NCI-H748 treated with DMSO at 0.1 percent for 48 hours (cell line): ENCODE results near the gene OR7C1.
"Not testable (repeated sequence)": the region's sequence is repeated elsewhere in the genome, so short reads cannot be mapped to it uniquely, and the experiment has no call there.

Source experiments
- DNase-seq: peaks from one replicate; lab custom pipeline; 2025; lab: John Stamatoyannopoulos, UW

The OR7C1 gene

DNA sequence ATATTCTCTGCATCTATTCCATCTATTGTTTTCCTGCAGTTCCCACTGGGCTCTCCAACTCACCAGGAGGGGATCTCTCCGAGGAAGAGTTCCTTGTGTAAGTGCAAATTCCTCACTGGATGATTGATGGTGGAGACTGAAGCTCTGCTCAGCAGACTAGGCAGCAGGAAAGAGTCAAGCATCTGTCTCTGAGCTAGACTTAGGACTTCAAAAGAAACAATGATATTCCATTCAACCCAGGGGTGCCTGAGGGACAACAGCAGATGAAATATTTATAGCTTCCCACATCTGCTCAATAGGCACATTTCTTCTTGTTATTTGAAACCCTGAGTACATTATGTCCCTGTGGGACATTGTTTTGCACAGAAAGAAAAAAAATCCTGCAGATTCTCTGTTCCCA lies at the start of gene OR7C1, which contains the start of gene OR7A5:
OR7C1 (minus strand) TSS at position 175 of the 400 bp plus-strand sequence. CDS start 35,049 bp downstream, outside the sequence.
OR7A5 (minus strand) TSS at position 175 of the 400 bp plus-strand sequence. CDS start 6,944 bp downstream, outside the sequence.
- DNase-seq = no peak

DNA sequence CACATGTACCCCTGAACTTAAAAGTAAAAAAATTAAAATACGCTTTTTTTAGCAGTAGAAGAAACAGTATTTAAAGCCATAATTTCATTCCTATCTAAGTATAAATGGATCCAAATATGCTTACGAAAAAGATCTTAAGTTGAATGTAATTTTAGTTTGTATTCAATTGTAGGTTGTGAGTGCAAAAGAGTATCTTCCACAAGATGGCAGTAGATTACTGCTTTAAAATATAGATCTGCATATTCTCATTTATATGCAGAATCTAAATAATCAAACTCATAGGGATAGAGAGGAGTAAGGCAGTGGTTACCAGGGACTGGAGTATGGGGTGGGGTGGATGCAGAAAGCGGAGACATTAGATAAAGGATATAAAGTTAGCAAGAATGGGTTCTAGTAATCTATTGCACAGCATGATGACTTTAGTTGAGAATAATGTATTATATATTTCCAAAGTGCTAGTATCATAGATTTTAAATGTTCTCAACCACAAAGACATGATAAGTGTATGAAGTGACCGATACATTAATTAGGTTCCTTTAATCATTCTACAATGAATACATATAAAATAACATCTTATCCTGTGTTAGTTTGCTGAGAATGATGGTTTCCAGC lies 36.7 kb upstream of the OR7C1 start:
- DNase-seq = no peak

DNA sequence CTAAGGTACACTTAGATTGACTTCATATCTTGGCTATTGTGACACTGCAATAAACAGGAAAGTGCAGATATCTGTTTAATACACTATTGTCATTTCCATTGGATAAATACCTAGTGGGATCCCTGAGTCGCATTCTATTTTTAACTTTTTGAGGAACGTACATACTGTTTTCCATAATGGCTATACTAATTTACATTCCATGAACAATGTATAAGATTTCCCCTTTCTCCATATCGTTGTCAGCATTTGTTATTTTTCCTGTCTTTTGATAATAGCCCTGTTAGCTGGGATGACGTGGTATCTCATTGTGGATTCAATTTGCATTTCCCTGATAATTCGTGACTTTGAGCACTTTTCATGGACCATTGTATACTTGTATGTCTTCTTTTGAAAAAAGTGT lies 33.5 kb upstream of the OR7C1 start:
- no peak for DNase-seq

DNA sequence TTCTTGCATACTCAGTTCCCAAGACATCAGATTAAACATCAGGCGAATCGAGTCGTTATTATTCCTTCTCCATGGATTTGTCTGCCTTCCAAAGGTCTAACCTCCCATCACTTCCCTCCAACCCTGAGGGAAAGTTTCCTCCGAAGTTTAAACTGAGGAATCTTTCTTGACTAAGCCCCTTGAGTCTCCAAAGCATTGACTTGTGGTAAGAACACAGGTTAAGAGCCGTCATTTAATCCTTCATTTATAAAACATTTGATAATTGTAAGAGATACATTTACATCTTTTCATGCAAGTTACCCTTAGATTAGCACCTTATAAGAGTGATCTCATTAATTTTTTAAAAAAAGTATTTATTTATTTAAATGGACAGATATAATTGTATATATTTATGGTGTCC lies 13.8 kb upstream of the OR7C1 start, which contains the start of gene OR7A10:
OR7A10 (minus strand) TSS at position 101 of the 400 bp plus-strand sequence. CDS start 7,045 bp downstream, outside the sequence.
- DNase-seq = no peak

DNA sequence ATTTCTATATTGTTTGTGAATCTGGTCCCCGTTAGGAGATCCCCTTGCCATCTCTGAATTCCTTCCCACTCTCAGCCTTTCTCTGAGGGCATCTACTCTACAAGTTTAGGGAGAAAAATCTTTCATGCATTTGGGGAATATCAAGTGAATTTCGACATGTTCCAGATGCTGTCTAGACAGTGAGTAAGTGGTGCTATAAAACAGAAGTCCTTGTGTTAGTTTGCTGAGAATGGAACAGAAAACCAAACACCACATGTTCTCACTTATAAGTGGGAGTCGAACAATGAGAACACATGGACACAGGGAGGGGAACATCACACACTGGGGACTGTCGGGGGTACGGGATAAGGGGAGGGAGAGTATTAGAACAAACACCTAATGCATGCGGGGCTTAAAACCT lies 8.6 kb upstream of the OR7C1 start:
- DNase-seq = no peak

DNA sequence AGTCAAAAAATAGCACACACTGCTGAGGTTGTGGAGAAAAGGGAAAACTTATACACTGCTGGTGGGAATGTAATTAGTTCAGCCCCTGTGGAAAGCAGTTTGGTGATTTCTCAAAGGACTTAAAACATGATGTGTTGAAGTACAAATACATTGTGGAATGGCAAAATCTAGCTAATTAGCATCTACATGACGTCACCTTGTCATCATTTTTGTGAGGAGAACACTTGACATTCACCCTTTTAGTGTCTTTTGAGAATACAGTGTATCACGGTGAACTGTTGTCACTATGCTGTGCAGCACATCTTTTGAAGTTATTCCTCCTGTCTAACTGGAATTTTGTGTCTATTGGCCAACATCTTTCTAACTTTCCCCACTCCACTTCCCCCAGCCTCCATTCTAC lies 8.2 kb upstream of the OR7C1 start:
- DNase-seq = no peak

DNA sequence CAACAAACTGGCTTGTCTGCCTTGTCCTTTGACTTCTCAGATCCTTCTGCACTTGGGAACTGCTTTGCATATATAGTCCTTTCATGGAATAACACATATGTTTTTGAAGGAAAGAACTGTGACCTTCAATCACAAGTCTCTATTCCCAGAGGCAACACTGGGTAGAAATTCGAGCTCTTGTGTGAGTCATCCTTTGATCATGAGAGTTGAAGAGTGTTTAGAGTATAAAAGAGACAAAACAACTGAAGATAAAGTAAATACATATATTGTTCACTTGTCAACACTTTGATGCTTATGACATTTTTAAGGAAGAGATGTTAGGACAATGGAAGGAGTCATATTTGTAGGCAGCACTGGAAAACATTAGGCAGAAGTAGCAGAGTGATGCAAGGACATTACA lies 5.2 kb upstream of the OR7C1 start:
- no peak for DNase-seq

DNA sequence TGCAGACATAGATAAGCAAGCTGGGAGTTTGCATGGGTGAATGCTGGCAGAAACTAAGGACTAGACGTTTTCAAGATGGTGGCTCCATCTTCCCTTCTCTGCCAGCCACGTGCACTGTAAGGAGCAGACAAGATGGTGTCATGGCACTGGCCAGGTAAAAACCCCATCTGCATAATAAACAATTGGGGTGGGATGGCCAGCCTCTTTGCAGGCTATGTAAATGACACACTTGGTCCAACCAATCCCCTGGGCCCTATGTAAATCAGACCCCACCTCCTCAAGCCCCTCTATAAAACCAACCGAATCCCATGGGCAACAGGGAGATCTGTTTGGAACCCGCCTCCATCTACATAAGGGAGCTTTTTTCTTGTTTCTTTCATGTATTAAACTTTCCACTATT lies 2.4 kb upstream of the OR7C1 start:
- DNase-seq = no peak

DNA sequence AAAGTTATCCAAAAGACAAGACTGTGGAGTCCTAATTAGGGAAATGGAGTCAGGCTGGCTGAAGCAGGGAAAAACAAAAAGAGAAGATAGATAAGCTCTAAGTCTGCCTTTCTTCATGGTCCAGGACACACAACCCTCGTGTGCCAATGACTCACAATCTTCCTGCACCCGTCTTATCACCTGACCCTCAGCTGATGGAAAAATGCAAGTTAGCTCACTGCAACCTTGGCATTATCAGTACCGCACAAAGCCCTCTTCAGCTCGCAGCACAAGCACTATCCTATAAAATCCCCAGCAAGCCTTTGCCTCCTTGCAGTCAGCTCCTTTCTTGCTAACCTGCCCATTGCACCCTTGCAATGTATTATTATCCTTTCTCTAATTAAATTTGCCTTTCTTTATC lies 4.3 kb downstream of the OR7C1 start:
- DNase-seq = no peak

DNA sequence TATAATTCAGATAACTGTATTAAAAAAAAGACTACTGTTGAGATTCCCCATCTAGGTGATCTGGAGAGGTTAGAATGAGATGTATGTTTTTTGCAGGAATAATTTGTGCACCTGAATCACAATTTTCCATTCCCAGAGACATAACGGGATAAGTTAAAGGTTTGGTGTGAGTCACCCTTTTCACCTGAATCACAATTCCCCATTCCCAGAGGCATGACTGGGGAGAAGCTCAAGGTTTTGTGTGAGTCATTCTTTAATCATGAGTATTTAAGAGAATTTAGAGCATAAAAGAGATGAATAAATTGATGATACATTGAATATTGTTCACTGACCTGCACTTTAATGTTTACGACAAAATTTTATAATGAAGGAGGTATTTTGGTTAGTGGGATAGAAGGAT lies 9.0 kb downstream of the OR7C1 start:
- no peak for DNase-seq

DNA sequence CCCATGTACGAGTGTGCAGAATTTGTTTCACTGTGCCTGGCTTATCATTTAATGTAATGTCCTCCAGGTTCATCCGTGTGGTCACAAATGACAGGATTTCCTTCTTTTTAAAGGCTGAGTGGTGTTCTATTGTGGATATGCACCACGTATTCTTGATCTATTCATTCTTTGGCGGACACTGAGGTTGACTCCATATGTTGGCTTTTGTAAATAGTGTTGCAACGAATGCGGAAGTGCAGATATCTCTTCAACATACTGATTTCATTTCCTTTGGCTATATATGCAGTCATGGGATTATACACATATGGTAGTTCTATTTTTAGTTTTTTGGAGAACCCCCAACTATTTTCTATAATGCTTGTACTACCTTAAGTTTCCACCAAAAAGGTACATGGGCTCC lies 13.0 kb downstream of the OR7C1 start:
- DNase-seq = no peak

DNA sequence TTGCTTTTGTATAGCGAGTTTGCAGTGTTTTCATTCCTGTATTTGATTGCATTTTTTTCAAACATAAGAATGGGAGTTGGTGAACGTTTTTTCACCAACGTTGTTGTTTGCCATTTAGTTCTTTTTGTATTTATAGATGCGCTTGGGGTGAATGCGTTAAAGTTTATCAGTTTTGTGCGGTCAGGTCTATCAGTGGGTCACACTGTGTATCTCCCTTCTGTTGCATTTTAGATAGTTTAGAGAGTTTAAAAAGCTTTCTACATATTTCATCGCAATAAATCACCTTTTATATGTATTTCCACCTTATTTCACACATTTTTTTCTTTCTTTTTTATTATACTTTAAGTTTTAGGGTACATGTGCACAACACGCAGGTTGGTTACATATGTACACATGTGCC lies 16.4 kb downstream of the OR7C1 start:
- no peak for DNase-seq

DNA sequence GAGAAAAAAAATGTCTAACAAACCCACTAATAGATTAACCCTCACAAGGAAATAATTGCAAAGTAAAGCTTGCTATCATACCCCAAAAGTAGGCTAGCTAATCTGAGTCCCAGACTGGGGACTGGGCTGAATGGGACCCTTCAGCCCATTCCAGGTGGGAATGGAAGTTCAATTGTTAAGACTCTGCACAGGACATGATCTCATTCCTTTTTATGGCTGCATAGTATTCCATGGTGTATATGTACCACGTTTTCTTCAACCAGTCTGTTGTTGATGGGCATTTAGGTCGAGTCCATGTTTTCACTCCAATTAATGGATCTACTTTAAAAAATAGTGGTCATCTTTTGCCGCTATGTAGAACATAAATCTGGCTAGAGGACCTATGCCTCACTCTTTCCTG lies 17.9 kb downstream of the OR7C1 start:
- DNase-seq = no peak

DNA sequence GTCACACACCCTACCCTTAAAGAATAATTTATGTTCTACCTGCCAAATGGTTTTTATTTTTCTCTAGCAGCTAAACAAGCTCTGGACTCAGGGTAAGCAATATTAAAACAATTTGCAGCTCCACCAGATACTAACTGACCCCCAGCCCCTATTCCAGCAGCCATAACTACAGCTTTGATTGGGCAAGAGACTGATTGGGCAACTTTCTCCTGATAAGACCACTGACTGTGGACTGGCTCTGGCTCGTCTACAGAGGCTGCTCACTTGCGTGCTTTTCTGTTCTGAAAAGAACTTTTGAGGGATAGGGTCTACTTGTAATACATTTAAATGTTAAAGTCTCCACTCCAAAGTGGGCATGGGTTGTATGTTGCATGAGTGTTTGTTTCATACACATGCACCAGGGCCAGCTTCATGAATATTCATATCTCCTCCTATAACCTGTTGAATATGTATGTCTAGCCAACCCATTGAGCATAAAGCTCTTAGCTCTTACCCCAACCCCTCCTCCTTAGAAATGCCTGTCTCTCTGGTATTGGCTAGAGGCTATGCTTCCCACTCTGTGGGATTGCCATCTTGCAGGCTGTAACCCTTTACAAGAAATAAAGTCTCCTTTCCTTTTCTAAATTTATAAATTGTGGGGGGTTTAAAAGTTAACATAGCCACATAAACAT lies 19.9 kb downstream of the OR7C1 start:
- no peak for DNase-seq

DNA sequence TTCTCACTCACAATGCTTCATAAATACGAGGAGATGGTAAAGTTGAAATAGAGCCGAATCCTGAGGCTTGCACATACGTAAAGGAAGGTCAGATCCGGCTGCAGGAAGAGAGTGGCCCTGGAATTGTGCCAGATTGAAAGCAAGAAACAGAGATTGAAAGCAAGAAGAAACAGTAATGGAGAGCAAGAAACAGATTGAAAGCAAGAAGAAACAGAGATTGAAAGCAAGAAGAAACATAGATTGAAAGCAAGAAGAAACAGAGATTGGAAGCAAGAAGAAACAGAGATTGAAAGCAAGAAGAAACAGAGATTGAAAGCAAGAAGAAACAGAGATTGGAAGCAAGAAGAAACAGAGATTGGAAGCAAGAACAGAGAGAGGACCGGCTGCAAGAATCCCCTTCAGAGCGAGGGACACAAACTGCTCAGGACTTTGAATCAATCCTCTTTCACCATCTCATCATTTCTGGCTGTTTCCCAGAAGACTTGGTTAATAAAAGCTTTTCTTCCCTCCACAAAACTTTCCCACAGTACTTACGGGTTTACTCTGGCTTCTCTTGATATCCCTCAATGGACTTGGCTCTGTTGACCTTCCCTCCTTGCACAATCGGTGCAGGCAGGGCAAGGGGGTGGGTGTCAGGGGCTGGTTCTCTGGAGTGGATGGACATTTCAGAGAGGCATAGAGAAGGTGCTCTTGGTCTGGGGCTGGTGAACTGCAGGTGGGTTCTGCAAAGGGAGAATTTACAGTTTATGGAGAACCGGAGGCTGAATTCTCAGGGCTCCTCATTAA lies 25.5 kb downstream of the OR7C1 start:
- no peak for DNase-seq

DNA sequence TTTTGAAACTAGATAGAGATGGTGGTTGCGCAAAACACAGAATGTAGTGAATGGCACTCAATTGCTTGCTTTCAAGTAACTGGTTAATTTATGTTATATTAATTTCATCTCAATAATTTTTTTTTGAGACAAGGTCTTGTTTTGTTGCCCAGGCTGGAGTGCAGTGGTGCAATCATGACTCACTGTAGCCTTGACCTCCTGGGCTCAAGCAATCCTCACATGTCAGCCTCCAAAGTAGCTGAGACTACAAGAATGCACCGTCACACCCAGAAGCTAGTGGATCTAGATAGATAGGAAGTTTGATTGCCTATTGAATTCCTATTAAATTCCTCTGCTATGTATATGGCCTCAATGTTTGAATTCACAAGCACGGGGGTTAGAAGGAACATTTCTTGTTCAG lies 30.2 kb downstream of the OR7C1 start:
- no peak for DNase-seq

DNA sequence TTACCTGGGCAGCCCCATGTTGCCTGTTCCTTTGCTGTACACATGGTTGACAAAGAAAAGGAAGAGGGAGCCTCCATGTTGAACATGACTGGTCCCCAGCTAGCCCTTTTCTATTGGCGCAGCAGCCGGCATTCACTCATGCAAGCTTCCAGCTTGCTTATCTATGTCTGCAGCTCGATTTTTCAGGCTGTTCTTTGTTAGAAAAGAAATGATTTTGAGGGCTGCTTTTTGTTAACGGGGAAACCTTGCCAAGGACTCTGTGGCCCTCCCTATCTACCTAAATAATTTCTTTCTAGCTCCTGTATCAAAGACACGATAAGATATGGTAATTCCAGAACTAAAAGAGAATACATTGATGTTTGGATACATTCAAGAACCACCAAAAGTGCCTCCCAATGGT lies 36.2 kb downstream of the OR7C1 start:
- no peak for DNase-seq

DNA sequence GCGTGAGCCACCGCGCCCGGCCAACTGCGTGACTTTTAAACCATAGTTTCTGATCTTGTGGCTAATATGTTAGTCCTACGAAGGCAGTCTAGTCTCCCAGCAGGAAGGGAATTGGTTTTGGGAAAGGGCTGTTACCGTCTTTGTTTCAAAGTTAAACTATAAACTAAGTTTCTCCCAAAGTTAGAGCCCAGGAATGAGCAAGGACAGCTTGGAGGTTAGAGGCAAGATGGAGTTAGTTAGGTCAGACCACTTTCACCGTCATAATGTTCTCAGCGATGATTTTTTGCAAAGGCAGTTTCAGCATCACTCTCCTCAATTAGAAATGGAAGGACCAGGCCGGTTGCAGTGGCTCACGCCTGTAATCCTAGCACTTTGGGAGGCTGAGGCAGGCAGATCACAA lies 39.0 kb downstream of the OR7C1 start:
- no peak for DNase-seq

DNA sequence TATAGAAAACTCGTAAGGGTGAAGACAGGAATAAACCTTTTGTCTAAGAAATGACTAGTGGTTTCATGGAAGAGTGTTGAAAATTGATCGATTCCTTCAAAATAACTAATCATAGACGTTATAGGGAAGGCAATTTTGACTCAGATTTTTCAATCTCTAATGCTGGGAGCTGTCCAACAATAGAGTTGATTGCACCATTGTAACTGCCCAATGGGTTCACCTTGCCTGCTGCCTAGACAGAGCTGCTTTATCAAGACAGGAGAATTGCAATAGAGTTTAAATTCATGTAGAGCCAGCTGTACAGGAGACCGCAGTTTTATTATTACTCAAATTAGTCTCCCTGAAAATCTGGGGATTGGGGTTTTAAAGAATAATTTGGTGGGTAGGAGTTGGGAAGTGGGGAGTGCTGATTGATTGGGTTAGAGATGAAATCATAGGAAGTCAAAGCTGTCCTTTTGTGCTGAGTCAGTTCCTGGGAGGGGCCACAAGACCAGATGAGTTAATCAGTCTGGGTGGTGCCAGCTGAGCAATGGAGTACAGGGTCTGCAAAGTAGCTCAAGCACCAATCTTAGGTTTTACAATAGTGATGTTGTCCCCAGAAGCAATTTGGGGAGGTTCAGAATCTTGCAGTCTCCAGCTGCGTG lies 39.8 kb downstream of the OR7C1 start:
- DNase-seq = no peak

DNA sequence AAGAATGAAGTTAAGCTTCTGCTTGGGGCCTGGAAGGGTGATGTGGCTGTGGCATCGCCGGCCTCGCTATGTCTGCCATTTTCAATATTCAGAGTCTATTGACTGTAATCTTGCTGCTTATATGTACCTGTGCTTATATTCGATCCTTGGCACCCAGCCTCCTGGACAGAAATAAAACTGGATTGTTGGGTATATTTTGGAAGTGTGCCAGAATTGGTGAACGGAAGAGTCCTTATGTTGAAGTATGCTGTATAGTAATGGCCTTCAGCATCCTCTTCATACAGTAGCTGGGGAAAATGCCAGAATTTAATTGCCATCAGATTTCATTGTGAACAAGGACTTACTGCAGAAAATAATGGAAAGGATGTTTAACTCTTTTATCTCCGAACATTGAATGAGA lies 42.7 kb downstream of the OR7C1 start:
- not testable (repeated sequence) for DNase-seq

DNA sequence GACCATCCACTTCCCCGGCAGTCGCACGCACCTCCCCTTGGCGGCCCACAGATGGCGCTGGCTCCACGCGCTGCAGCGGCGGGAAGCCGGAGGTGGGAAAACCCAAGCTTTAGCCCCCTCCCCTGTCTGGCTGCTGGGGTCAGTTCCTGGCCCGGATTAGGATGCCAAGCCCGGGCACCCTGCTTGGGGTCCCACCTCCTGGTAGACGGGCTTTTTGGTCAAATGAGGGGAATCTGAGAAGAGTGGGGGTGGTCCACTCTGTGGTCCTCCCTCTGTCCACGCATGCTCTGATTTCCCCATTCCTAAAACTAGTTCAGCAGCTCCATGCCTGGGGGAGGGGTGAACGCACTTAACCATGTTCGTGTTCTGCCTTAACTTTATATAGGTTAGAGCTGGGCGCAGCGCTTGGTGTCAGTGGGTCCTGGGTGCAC lies 48.5 kb downstream of the OR7C1 start:
- DNase-seq = no peak

DNA sequence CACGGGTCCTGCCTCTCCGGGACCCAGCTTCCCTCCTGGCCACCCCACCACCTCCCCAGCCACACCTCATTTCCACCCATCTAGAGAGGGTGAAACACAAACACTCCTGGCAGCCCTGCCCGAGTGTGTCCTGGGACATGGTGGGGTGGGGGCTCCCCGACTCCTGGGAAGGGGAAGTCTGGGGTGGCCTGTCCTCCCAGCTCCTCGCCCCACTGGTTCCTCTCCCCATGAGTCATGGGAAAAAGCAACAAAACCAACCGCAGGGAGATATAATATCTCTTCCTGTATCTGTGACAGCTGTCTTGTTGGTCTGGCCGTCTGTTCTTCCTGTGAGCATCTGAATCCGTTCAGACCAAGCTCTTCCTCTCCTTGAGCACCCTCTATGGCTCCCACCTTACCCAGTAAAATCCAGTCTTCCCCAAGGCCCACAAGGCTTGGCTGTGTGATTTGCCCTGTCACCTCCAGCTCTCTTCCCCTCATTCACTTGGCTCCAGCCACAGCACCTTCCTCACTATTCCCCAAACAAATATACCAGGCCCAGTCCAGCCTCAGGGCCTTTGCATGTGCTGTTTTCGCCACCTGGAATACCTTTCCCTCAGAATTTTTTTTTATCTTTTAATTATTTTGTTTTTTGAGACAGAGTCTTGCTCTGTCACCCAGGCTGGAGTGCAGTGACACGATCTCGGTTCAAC lies 49.7 kb downstream of the OR7C1 start:
- DNase-seq = not testable (repeated sequence)
